HepG2 (cell line): Measurements from ENCODE around the gene ABHD17A. TPM values are rescaled to one million over a fixed set of nuclear protein-coding genes. Genes with fewer than 3 reads are reported as not detected.

Source experiments
- HMG20B ChIP-seq: conservative IDR thresholded peaks from 2 replicates; pipeline ENCODE4 v1.6.1; 2016; ENCODE audit warnings: missing genetic modification reagents, missing compliant biosample characterization
- KMT2A ChIP-seq: sonication (generic); formaldehyde crosslinking; IDR thresholded peaks from 2 replicates; pipeline ENCODE4 v1.4.0; 2020; ENCODE audit warnings: missing genetic modification reagents
- NR0B2 ChIP-seq: sonication (generic); formaldehyde crosslinking; IDR thresholded peaks from 2 replicates; pipeline ENCODE4 v1.4.0; 2020; ENCODE audit warnings: mild to moderate bottlenecking, missing genetic modification reagents
- RBAK ChIP-seq: sonication (generic); formaldehyde crosslinking; IDR thresholded peaks from 2 replicates; pipeline ENCODE4 v1.5.1; 2020; ENCODE audit warnings: mild to moderate bottlenecking, missing genetic modification reagents
- TBP ChIP-seq: sonication (generic); formaldehyde crosslinking; IDR thresholded peaks from 2 replicates; pipeline ENCODE4 v1.5.0; 2020; ENCODE audit warnings: missing genetic modification reagents
- ZBTB20 ChIP-seq: sonication (generic); formaldehyde crosslinking; IDR thresholded peaks from 2 replicates; pipeline ENCODE4 v1.8.1; 2023; ENCODE audit warnings: missing genetic modification reagents, low read depth, mild to moderate bottlenecking, borderline replicate concordance
- ZBTB39 ChIP-seq: sonication (generic); formaldehyde crosslinking; IDR thresholded peaks from 2 replicates; pipeline ENCODE4 v1.5.0; 2020; ENCODE audit warnings: missing genetic modification reagents
- ZFX ChIP-seq: sonication (generic); formaldehyde crosslinking; IDR thresholded peaks from 2 replicates; pipeline ENCODE4 v1.4.0; 2020; ENCODE audit warnings: mild to moderate bottlenecking, low read depth, missing genetic modification reagents, moderate library complexity
- ZNF12 ChIP-seq: sonication (generic); formaldehyde crosslinking; IDR thresholded peaks from 2 replicates; pipeline ENCODE4 v1.5.0; 2020; ENCODE audit warnings: missing genetic modification reagents
- ZNF207 ChIP-seq: fragments of 450-650 bp; IDR thresholded peaks from 2 replicates; pipeline ENCODE4 v1.6.1; 2016; ENCODE audit warnings: antibody characterized with exemption, borderline replicate concordance
- ZNF563 ChIP-seq: sonication (generic); formaldehyde crosslinking; IDR thresholded peaks from 2 replicates; pipeline ENCODE4 v1.8.0; 2022; ENCODE audit warnings: mild to moderate bottlenecking, moderate library complexity, missing genetic modification reagents
- ZNF598 ChIP-seq: sonication (generic); formaldehyde crosslinking; IDR thresholded peaks from 2 replicates; pipeline ENCODE4 v1.5.1; 2020; ENCODE audit warnings: mild to moderate bottlenecking, missing genetic modification reagents, borderline replicate concordance
- ZNF615 ChIP-seq: sonication (generic); formaldehyde crosslinking; IDR thresholded peaks from 2 replicates; pipeline ENCODE4 v1.5.0; 2020; ENCODE audit warnings: mild to moderate bottlenecking, missing genetic modification reagents, borderline replicate concordance
- polyA plus RNA-seq, 8 experiments: library from polyadenylated mRNA; depleted of rRNA in 3 of 8; stranded (reverse) in 7 of 8; unstranded in 1 of 8; fragments of >200 nt; fragmentation: Illumina TruSeq in 4 of 8; extraction: Trizol in 4 of 8; gene quantifications; 2 replicates each; pipeline versions ENCODE4 v1.2.1 to v1.2.3, GENCODE V29; 2011 to 2016; ENCODE audit warnings: low read depth in 4 of 8, missing spikeins in 1 of 8, mixed read lengths in 1 of 8; ENCODE audit not compliant: insufficient read depth in 1 of 8
- total RNA-seq, 5 experiments: library from RNA; depleted of rRNA; stranded (reverse); fragments of >200 nt; fragmentation: Illumina TruSeq; extraction: Trizol; gene quantifications; 2 replicates each; pipeline ENCODE4 v1.2.3, GENCODE V29; 2016; ENCODE audit warnings: low read depth in 1 of 5
- TF ChIP-seq, protein P1 (sequence below): sonication (generic); formaldehyde crosslinking; IDR thresholded peaks from 2 replicates; pipeline ENCODE4 v1.9.0; 2022; ENCODE audit warnings: low read depth, missing genetic modification reagents
- TF ChIP-seq, protein P2 (sequence below): conservative IDR thresholded peaks from 2 replicates; pipeline ENCODE4 v1.6.1; 2018; ENCODE audit warnings: missing genetic modification reagents
- TF ChIP-seq, protein P3 (sequence below): sonication (generic); formaldehyde crosslinking; IDR thresholded peaks from 2 replicates; pipeline ENCODE4 v1.8.0; 2022; ENCODE audit warnings: mild to moderate bottlenecking, missing genetic modification reagents; ENCODE audit not compliant: insufficient replicate concordance

The ABHD17A gene
- total and polyA plus RNA-seq, 2 of the 13 experiments (the other 11 are each of a cell fraction or from before 2014, with no cell fraction given) = 27.7 to 40.8 TPM

GRCh38 chr19:1862424-1863327, 22.6 kb downstream of the ABHD17A start (continued):
- no peak for TF ChIP-seq TBP (CRISPR knock-in tag)
- TF ChIP-seq ZNF563 (CRISPR knock-in tag) = no peak
- no peak for TF ChIP-seq ZNF598
- TF ChIP-seq NR0B2 (CRISPR knock-in tag) = no peak; the same call in 1 of the 2 replicates
- TF ChIP-seq, protein P1, sequence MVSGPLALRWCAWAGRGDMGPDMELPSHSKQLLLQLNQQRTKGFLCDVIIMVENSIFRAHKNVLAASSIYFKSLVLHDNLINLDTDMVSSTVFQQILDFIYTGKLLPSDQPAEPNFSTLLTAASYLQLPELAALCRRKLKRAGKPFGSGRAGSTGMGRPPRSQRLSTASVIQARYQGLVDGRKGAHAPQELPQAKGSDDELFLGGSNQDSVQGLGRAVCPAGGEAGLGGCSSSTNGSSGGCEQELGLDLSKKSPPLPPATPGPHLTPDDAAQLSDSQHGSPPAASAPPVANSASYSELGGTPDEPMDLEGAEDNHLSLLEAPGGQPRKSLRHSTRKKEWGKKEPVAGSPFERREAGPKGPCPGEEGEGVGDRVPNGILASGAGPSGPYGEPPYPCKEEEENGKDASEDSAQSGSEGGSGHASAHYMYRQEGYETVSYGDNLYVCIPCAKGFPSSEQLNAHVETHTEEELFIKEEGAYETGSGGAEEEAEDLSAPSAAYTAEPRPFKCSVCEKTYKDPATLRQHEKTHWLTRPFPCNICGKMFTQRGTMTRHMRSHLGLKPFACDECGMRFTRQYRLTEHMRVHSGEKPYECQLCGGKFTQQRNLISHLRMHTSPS = no peak
- TF ChIP-seq ZNF12 = no peak
- peak; percentile 5; the same call in 1 of the 2 replicates for TF ChIP-seq ZFX (CRISPR knock-in tag)
- no peak for TF ChIP-seq KMT2A (CRISPR knock-in tag)
- no peak for TF ChIP-seq HMG20B (CRISPR knock-in tag)
- TF ChIP-seq, protein P2, sequence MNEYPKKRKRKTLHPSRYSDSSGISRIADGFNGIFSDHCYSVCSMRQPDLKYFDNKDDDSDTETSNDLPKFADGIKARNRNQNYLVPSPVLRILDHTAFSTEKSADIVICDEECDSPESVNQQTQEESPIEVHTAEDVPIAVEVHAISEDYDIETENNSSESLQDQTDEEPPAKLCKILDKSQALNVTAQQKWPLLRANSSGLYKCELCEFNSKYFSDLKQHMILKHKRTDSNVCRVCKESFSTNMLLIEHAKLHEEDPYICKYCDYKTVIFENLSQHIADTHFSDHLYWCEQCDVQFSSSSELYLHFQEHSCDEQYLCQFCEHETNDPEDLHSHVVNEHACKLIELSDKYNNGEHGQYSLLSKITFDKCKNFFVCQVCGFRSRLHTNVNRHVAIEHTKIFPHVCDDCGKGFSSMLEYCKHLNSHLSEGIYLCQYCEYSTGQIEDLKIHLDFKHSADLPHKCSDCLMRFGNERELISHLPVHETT (CRISPR knock-in tag) = 0 out of 2 replicates have a peak, but pooled peaks have one; percentile 39
- no peak for TF ChIP-seq ZBTB39 (CRISPR knock-in tag)
- TF ChIP-seq ZNF207 = no peak
- TF ChIP-seq, protein P3, sequence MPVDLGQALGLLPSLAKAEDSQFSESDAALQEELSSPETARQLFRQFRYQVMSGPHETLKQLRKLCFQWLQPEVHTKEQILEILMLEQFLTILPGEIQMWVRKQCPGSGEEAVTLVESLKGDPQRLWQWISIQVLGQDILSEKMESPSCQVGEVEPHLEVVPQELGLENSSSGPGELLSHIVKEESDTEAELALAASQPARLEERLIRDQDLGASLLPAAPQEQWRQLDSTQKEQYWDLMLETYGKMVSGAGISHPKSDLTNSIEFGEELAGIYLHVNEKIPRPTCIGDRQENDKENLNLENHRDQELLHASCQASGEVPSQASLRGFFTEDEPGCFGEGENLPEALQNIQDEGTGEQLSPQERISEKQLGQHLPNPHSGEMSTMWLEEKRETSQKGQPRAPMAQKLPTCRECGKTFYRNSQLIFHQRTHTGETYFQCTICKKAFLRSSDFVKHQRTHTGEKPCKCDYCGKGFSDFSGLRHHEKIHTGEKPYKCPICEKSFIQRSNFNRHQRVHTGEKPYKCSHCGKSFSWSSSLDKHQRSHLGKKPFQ = no peak
- TF ChIP-seq RBAK (CRISPR knock-in tag) = no peak
- TF ChIP-seq ZNF615 = no peak
- TF ChIP-seq ZBTB20 (CRISPR knock-in tag) = no peak
